Loucy (cell line): ENCODE results near the gene SP110.

Experiments
- EZH2phosphoT487 ChIP-seq: fragments of 200-600 bp; IDR thresholded peaks from 2 replicates; pipeline ENCODE4 v1.6.1; 2018; ENCODE audit warnings: antibody characterized with exemption, mild to moderate bottlenecking, moderate library complexity, borderline replicate concordance
- TF ChIP-seq, protein P1 (sequence below): fragments of 200-600 bp; sonication (generic); conservative IDR thresholded peaks from 2 replicates; pipeline ENCODE4 v1.5.1; 2014; ENCODE audit warnings: mild to moderate bottlenecking, antibody characterized with exemption, low read length

GRCh38 chr2:230230496-230231200, 10.9 kb upstream of the SP110 start:
- TF ChIP-seq, protein P1, sequence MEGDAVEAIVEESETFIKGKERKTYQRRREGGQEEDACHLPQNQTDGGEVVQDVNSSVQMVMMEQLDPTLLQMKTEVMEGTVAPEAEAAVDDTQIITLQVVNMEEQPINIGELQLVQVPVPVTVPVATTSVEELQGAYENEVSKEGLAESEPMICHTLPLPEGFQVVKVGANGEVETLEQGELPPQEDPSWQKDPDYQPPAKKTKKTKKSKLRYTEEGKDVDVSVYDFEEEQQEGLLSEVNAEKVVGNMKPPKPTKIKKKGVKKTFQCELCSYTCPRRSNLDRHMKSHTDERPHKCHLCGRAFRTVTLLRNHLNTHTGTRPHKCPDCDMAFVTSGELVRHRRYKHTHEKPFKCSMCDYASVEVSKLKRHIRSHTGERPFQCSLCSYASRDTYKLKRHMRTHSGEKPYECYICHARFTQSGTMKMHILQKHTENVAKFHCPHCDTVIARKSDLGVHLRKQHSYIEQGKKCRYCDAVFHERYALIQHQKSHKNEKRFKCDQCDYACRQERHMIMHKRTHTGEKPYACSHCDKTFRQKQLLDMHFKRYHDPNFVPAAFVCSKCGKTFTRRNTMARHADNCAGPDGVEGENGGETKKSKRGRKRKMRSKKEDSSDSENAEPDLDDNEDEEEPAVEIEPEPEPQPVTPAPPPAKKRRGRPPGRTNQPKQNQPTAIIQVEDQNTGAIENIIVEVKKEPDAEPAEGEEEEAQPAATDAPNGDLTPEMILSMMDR = no peak
- no peak for TF ChIP-seq EZH2phosphoT487
